Caco-2 (cell line): ENCODE measurements around the gene ACE. TPM values are rescaled to one million over a fixed set of nuclear protein-coding genes. Genes with fewer than 3 reads are reported as not detected.

Experiments
- BruUV-seq: library from RNA; stranded (reverse); fragments of 400-500 nt; replicated peaks from 2 replicates; lab custom pipeline; 2021; lab: Mats Ljungman, UMichigan
- CTCF ChIA-PET: fragments of 300-600 bp; sonication (Branson Sonifier 250); formaldehyde crosslinking; loops from one replicate; lab custom pipeline; 2022; ENCODE audit warnings: antibody characterized with exemption; lab: Charles Lee
- POLR2A ChIA-PET: fragments of 300-600 bp; sonication (Branson Sonifier 250); formaldehyde crosslinking; loops from one replicate; lab custom pipeline; 2022; ENCODE audit warnings: antibody characterized with exemption; lab: Charles Lee
- DNase-seq, 2 experiments: peaks; one replicate each; pipeline versions ENCODE4 v3.0.0 to v3.0.0-alpha.2; 2020 to 2022
- H3K27me3 ChIP-seq: replicated peaks from 2 replicates; pipeline ENCODE4 v1.6.0; 2011; ENCODE audit warnings: low read length; ENCODE audit not compliant: control insufficient read depth, insufficient read depth
- H3K36me3 ChIP-seq: 2 replicates; pipeline ENCODE4 v1.5.1; 2011; ENCODE audit warnings: low read length; ENCODE audit not compliant: control insufficient read depth, insufficient read depth
- H3K4me1 ChIP-seq: fragments of 250-450 bp; sonication (Bioruptor Pico); 2 replicates; pipeline ENCODE4 v1.5.1; 2020; ENCODE audit warnings: mild to moderate bottlenecking
- H3K4me3 ChIP-seq: 2 replicates; pipeline ENCODE4 v1.5.1; 2011; ENCODE audit warnings: low read depth, mild to moderate bottlenecking, control low read depth, low read length
- H3K9me3 ChIP-seq: fragments of 250-450 bp; sonication (Bioruptor Pico); 2 replicates; pipeline ENCODE4 v1.5.1; 2020; ENCODE audit warnings: mild to moderate bottlenecking, moderate library complexity
- H3K27ac Mint-ChIP-seq: one replicate; pipeline ENCODE4 v1.8.0; 2022; ENCODE audit warnings: mixed read lengths; ENCODE audit not compliant: unreplicated experiment
- H3K27me3 Mint-ChIP-seq: one replicate; pipeline ENCODE4 v1.8.0; 2022; ENCODE audit warnings: mixed read lengths; ENCODE audit not compliant: insufficient read depth, unreplicated experiment
- H3K36me3 Mint-ChIP-seq: one replicate; pipeline ENCODE4 v1.8.0; 2022; ENCODE audit warnings: mild to moderate bottlenecking, mixed read lengths; ENCODE audit not compliant: insufficient read depth, unreplicated experiment
- H3K4me1 Mint-ChIP-seq: one replicate; pipeline ENCODE4 v1.8.0; 2022; ENCODE audit warnings: low read depth, mixed read lengths; ENCODE audit not compliant: unreplicated experiment
- H3K4me3 Mint-ChIP-seq: one replicate; pipeline ENCODE4 v1.8.0; 2022; ENCODE audit warnings: mild to moderate bottlenecking, moderate library complexity, mixed read lengths; ENCODE audit not compliant: unreplicated experiment
- H3K9me3 Mint-ChIP-seq: one replicate; pipeline ENCODE4 v1.8.0; 2022; ENCODE audit warnings: mixed read lengths; ENCODE audit not compliant: unreplicated experiment
- intact Hi-C: fragments of 100-400 bp; cut with micrococcal nuclease; formaldehyde crosslinking; loops from one replicate; pipeline ENCODE4 v1.10.0; 2022; ENCODE audit not compliant: unreplicated experiment
- total RNA-seq: library from RNA; stranded (reverse); gene quantifications from 2 replicates; pipeline ENCODE4 v1.2.3, GENCODE V29; 2022
- TF ChIP-seq, protein P1 (sequence below), 2 experiments: fragments of 200-600 bp in 1 of 2; IDR thresholded peaks; 1 replicate in 1 of 2; 2 replicates in 1 of 2; pipeline versions ENCODE4 v1.5.1 to v1.8.0; 2011 to 2022; ENCODE audit warnings: antibody characterized with exemption in 1 of 2, control low read depth in 1 of 2, inconsistent platforms in 1 of 2, low read depth in 1 of 2, low read length in 1 of 2, mild to moderate bottlenecking in 1 of 2, moderate library complexity in 1 of 2; ENCODE audit not compliant: insufficient read depth in 1 of 2, severe bottlenecking in 1 of 2, unreplicated experiment in 1 of 2

ACE gene
- total RNA-seq, 1 experiment from 2014 or later: 3.4 TPM

DNA sequence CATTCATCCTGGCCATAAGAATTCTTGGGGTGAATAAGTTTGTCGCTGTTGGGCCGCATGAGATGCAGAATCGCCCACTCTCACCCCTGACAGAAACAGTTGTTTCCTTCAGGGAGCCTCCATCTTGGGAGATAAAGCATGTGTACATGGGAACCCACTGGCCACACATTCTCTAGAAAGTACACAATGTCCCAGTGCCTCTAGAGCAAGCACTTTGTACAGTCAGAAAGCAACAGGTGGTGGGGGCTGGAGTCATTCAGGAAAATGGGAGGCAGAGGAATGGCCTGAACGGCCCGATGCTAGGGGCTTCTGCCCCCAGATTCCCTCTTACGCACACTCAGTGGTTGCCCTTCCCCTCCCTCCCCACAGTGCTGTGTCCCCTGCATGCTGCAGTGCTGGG is 16.1 kb downstream of the ACE start:
- Mint-ChIP-seq H3K27ac (no peak overlapping the region), H3K4me3 (no peak overlapping the region), H3K36me3 (no peaks in the 10 kb centered on the region), H3K4me1 (no peaks in the 10 kb centered on the region), H3K27me3 (peaks cover 3% of the 10 kb centered on the region), H3K9me3 (no peaks in the 10 kb centered on the region)
- ChIA-PET POLR2A (no interaction called here), CTCF (no interaction called here)
- intact Hi-C loops: no loop called here
- Histone ChIP-seq H3K4me3 (no peak overlapping the region), H3K9me3 (no peaks in the 10 kb centered on the region), H3K27me3 (no peaks in the 10 kb centered on the region; the same call in 1 of the 2 replicates), H3K36me3 (no peaks in the 10 kb centered on the region), H3K4me1 (0 out of 2 replicates have a peak, but pooled peaks cover 7% of the 10 kb centered on the region)
- no TSS peak for BruUV-seq
- TF ChIP-seq, protein P1, sequence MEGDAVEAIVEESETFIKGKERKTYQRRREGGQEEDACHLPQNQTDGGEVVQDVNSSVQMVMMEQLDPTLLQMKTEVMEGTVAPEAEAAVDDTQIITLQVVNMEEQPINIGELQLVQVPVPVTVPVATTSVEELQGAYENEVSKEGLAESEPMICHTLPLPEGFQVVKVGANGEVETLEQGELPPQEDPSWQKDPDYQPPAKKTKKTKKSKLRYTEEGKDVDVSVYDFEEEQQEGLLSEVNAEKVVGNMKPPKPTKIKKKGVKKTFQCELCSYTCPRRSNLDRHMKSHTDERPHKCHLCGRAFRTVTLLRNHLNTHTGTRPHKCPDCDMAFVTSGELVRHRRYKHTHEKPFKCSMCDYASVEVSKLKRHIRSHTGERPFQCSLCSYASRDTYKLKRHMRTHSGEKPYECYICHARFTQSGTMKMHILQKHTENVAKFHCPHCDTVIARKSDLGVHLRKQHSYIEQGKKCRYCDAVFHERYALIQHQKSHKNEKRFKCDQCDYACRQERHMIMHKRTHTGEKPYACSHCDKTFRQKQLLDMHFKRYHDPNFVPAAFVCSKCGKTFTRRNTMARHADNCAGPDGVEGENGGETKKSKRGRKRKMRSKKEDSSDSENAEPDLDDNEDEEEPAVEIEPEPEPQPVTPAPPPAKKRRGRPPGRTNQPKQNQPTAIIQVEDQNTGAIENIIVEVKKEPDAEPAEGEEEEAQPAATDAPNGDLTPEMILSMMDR (IDR thresholded peaks at IDR 0.05; ENCODE audit: insufficient read depth in 1 of 2, low read depth in 1 of 2, low read length in 1 of 2, severe bottlenecking in 1 of 2, unreplicated experiment in 1 of 2): no peak
- DNase-seq: no peak

DNA sequence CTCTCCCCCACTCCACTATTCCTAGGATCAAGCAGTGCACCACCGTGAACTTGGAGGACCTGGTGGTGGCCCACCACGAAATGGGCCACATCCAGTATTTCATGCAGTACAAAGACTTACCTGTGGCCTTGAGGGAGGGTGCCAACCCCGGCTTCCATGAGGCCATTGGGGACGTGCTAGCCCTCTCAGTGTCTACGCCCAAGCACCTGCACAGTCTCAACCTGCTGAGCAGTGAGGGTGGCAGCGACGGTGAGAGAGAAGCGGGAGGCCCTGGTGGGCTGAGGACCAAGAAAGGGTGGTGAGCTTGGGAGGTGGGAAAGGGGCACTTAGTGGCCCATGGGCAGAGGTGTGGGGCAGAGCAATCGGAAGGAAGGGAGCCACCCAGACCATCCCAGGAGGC is 16.6 kb downstream of the ACE start:
- H3K9me3 ChIP-seq: no peaks in the 10 kb centered on the region
- no peak overlapping the region for H3K4me3 ChIP-seq
- POLR2A ChIA-PET: no interaction called here
- no peak overlapping the region for H3K27ac Mint-ChIP-seq
- no peak overlapping the region for H3K4me3 Mint-ChIP-seq
- no peaks in the 10 kb centered on the region for H3K9me3 Mint-ChIP-seq
- peaks cover 3% of the 10 kb centered on the region for H3K27me3 Mint-ChIP-seq
- no peaks in the 10 kb centered on the region for H3K4me1 Mint-ChIP-seq
- no peaks in the 10 kb centered on the region for H3K36me3 ChIP-seq
- H3K36me3 Mint-ChIP-seq: no peaks in the 10 kb centered on the region
- DNase-seq: no peak
- intact Hi-C loops: no loop called here
- no TSS peak for BruUV-seq
- TF ChIP-seq, protein P1 (IDR thresholded peaks at IDR 0.05; ENCODE audit: insufficient read depth in 1 of 2, low read depth in 1 of 2, low read length in 1 of 2, severe bottlenecking in 1 of 2, unreplicated experiment in 1 of 2): no peak
- H3K27me3 ChIP-seq: no peaks in the 10 kb centered on the region; the same call in 1 of the 2 replicates
- 0 out of 2 replicates have a peak, but pooled peaks cover 7% of the 10 kb centered on the region for H3K4me1 ChIP-seq
- CTCF ChIA-PET: no interaction called here

DNA sequence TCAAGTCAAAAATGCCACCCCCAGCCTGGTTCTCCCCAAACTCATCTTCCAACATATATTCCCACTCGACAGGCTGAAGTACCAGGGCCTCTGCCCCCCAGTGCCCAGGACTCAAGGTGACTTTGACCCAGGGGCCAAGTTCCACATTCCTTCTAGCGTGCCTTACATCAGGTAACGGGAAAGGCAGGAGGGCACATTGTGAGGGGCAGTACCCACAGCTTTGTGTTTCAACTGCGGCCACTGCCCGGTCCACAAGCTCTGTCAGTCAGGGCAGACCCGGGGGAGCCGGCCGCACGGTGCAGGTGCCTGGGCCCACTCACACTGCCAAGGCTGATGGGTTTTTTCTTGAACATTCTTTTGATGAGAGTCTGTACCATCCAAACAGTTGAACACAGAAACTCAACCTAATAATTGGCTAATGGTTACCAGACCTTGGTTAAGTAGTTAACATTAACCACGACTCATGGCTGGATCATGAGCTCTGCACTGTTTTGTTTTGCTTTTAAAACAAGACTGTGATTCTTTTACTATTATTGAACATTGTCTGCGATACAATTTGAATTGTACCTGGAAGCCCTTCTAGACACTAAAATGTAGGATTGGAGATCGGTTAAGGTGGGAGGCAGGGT is 17.6 kb downstream of the ACE start:
- no peaks in the 10 kb centered on the region; the same call in 1 of the 2 replicates for H3K27me3 ChIP-seq
- POLR2A ChIA-PET: no interaction called here
- H3K4me1 Mint-ChIP-seq: no peaks in the 10 kb centered on the region

More for the DNA sequence above, 17.6 kb downstream of the ACE start:
- Mint-ChIP-seq H3K9me3 (no peaks in the 10 kb centered on the region), H3K4me3 (no peak overlapping the region), H3K27ac (no peak overlapping the region), H3K27me3 (peaks cover 3% of the 10 kb centered on the region), H3K36me3 (no peaks in the 10 kb centered on the region)
- Histone ChIP-seq H3K4me1 (0 out of 2 replicates have a peak, but pooled peaks cover 7% of the 10 kb centered on the region), H3K9me3 (no peaks in the 10 kb centered on the region), H3K4me3 (no peak overlapping the region), H3K36me3 (no peaks in the 10 kb centered on the region)
- CTCF ChIA-PET: no interaction called here
- BruUV-seq: no TSS peak
- no peak for DNase-seq
- TF ChIP-seq, protein P1 (IDR thresholded peaks at IDR 0.05; ENCODE audit: insufficient read depth in 1 of 2, low read depth in 1 of 2, low read length in 1 of 2, severe bottlenecking in 1 of 2, unreplicated experiment in 1 of 2): no peak
- intact Hi-C loops: no loop called here
